Measurements from ENCODE around the gene RASSF4.

The RASSF4 gene

DNA sequence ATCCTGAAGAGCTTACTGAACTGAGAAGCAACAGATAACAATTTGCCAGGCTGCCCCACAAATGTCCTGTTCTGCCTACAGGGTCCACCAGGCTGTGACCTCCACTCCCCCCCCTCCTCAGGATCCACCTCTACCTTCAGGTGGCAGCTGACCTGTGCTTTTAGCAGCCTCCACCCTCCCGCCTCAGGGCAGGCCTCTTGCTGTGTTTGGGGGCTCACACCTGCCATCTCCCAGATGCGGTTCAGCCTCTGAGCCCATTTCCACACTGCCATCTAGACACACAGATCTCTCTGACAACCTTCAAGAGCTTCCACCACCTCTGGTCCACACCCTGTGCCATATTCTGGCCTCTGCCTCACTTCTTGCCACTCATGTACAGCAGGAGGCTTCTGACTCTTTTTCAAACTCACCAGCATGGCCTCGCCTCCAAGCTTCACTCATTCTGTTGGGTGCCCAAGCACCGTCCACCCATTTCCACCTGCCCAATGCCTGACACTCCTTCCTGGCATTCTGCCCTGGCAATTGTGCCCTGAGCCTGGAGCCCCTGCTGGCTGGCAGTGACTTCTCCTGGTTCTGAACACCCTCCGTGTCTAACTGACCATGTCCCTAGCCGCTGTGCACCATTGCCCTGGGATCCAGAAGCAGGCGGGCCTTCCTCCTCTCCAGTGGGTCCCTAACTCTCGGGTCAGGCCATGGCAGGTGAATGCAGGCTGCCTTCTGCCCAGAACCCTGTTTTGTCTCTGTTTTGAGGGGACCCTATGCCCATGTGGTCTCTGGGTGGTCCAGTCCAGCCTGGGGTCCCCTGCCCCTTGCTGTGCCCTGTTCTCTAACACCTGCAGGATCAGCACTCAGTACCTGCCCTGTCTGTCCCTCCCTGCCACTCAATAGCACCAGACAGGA lies 30.0 kb upstream of the RASSF4 start:
- no peak for DNase-seq

GRCh38 chr10:44930904-44931620 lies 28.5 kb upstream of the RASSF4 start:
- no peak for DNase-seq

DNA sequence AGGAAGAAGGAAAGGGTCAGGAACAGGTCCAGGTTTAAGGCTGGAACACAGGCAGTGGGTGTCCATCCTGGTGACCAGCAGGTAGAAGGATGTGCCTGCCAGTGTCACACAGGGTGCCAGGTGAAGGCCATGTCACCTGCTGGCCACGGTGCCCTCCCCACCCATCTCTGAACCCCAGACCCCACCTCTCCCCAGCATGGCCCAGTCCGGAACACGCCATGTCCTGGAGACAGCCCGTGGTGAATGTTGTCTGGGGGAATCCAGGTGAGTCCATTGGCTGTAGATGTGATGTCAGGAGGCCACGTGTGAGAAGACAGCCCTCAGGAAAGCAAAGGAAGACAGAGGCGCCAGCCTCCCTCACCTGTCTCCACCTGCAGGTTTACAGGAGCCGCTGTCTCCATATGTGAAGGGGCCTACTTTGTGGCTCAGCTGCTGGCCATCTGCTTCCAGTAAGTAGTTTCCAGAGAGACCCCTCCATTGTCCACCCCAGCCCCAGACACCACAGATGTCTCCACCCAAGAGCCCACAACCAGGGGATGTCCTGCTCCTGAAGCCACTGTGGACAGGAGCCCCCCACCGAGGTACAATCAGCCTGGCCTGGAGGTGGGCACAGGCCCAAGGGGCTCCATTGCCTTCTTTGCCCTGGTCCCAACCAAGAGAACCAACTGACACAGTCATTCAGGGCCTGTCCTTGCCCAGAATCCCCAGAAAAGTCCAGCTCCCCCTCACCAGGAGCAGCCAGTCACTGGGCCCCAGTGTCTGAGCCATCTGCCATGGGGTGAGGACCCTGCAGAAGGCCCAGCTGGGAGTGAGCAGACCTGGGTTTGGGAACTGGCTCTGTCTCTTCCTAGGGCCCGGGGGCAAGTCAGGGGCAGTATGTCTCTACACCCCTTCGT lies 27.7 kb upstream of the RASSF4 start:
- DNase-seq, result no peak

DNA sequence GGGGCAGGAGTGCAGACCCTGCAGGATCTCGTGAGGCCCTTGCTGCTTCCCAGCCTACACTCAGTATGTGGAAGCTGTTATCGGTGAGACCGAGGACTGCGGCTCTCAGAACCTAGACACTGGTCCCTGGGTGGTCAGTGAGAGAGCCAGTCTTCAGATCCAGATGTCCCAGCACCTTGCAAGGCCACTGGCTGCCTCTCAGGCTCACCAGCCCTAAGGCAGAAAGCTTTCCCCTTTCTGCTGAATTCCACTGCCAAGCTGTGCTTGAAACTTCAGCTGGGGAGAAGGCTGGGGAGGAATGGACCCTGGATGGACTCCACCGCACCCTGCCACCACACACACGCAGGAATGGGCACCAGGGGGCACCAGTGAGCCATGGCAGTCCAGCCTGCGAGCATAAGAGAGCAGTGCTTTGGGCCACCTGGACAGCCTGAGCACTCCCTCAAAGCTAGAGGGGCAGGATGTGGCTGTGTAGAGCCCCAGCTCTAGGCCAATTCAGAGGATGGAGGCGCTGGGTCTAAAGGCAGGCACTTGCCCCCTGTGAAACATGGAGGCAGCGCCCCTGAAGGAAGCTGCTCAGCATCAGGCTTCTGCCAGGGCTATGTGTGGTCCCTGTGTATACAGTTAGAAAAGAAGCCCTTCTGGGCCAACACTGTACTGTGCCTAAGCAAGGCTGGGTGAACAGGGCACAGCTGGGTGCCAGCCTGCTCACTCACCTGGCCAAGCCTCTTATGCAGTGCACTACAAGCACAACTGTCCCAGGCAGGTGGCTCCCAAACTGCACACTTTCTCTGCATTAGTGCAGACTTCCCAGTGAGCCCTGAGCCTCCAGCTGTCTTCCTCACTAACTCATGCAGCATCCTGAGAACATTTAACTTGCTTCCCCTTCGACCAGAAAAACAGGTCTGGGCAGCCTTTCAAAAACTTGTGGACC lies 26.8 kb upstream of the RASSF4 start:
- DNase-seq, result peak; percentile 45

DNA sequence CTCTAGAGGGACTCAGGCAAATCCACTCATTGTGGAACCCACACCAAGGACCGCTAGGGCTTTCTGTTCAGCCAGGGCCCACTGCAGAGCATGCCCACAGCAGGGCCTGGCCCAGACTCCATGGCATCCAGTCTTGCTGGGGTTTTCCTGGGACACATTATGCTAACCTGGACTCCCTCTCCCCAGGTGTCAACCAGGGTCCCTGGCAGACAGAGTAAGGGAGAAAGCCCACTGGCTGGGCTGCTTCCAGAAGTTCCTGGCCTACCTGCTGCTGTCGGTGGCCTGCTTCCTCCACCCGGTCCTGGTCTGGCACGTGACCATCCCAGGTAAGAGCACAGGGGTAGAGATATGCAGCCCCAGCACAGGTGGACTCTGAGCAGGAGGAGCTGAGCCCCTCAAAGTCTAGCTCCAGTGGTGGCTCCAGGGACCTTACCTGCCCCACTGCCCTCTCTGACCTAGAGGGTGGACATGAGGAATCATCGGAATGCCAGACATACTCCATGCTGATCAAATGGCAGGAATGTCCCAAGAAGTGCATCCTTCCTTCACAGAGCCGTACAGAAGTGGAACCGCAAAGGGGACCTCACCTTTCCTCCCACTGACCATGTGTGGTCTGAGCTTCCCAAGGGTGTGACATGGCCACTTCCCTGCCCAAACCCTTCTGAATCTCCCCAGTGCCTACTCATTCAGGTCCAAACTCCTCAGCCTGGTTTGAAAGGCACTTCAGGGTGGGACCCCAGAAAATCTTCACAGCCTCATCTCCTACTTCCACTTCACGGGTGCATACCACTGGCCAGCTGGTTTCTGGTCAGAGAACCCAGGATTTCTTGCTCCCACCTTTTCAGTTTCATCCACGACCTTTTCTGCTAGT lies 25.9 kb upstream of the RASSF4 start:
- DNase-seq, result no peak

GRCh38 chr10:44934416-44935200 lies 25.0 kb upstream of the RASSF4 start:
- no peak for DNase-seq

DNA sequence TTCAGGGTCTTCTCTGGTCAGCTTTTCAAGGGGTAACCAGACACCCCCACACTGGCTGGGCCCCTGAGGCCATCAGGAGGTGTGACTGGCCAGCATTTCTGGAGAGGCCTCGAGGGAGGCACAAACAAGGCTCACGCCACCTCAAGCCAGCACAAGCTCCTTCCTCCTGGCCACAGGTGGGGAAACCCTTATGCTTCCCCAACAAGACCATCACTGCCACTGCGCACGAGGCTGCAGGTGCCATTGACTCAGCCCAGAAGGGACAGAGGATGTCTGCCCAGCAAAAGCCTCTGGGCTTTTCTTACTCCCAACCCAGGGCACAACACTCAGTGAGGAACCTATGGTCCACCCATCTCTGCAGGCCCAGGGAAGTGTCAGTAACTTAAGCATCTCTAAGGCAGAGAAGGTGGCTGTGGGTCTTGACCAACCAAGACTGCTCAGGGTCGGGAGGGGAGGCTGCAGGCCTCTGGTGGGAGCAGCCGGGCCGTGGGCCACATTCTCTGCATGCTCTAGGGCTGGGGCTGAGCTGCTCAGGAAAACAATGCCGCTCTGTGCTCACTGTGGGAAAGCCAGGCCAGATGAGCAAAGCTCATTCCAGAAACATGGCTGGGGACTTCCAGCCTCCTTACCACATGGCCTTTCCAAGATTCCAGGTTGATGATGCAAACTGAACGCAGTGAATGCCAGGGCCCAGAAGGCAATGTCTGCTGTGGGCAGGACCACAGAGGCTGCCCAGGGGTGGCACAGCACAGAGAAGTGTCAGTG lies 24.2 kb upstream of the RASSF4 start:
- no peak for DNase-seq

- DNase-seq, result no peak
Measured at GRCh38 chr10:44935966-44936295, 23.7 kb upstream of the RASSF4 start.

- DNase-seq, result no peak
Measured at GRCh38 chr10:44936314-44936975, 23.2 kb upstream of the RASSF4 start.

GRCh38 chr10:44937196-44938005 lies 22.2 kb upstream of the RASSF4 start:
- DNase-seq, result no peak

GRCh38 chr10:44938956-44939355 lies 20.6 kb upstream of the RASSF4 start:
- DNase-seq, result no peak

DNA sequence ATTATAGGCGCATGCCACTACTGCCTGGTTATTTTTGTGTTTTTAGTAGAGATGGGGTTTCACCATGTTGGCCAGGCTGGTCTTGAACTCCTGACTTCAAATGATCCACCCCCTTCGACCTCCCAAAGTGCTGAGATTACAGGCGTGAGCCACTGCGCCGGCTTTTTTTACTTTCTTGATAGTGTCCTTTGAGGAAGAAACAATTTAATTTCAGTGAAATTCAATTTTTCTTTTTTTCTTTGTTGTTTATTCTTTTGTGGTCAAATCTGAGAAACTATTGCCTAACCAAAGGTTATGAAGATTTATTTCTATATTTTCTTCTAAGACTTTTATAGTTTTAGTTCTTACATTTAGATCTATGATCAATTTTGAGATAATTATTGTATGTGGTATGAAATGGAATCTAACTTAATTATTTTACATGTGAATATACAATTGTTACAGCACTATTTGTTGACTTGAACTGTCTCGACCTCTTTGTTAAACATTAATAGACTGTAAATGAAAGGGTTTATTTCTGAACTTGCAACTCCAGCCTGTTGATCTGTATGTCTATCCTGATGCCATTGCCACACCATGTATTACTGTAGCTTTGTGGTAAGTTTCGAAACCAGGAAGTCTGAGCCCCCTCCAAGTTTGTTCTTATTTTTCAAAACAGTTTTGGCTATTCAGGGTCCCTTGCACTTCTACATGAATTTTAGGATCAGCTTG lies 19.8 kb upstream of the RASSF4 start:
- DNase-seq, result no peak

DNA sequence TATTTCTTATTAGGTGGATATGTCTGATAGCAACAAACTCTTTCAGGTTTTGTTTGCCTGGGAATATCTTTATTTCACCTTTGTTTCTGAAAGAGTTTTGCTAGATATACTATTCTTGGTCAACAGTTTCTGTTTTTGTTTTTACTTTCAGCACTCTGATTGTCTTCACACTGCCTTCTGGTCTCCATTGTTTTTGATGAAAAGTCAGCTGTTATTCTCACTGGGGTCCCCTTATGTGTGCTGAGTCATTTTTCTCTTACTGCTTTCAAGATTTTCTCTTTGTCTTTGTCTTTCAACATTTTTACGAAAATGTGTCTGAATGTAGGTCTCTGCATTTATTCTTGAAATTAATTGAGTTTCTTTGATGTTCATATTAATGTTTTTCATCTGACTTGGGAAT lies 15.2 kb upstream of the RASSF4 start:
- DNase-seq, result no peak

- no peak for DNase-seq
Measured at GRCh38 chr10:44946205-44946604, 13.4 kb upstream of the RASSF4 start.

- DNase-seq, result no peak
Measured at GRCh38 chr10:44947371-44948152, 12.0 kb upstream of the RASSF4 start.

DNA sequence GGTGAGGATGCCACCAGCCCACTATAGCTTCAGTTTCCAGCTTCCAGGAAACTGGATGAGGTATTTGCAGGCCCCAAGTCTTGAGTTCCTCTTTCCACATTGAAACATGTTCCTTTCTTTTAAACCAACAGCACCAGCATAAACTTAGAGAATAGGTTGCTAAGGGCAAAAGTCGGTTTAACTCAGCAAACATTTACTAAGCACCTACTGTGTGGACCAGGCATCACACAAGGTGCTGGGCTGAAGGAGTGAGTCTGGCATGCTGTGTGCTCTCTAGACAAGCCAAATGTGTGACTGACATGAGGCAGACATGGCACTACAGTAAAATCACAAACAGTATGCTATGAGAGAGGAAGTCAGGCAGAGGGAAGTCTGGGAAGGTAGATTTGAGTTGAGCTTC lies 11.0 kb upstream of the RASSF4 start:
- no peak for DNase-seq
